SH-SY5Y (cell line): ENCODE measurements around the gene CDC42SE2.

ENCODE experiments used
- GATA2 ChIP-seq: IDR thresholded peaks from 2 replicates; pipeline ENCODE4 v1.6.1; 2011; ENCODE audit warnings: mild to moderate bottlenecking, low read depth, low read length
- GATA3 ChIP-seq: IDR thresholded peaks from 2 replicates; pipeline ENCODE4 v1.6.1; 2011; ENCODE audit warnings: low read depth, mild to moderate bottlenecking, low read length, moderate library complexity

GRCh38 chr5:131426011-131426410 is 162.2 kb downstream of the CDC42SE2 start:
- no peak for TF ChIP-seq GATA2
- TF ChIP-seq GATA3 = no peak
